ENCODE measurements around the gene XPO4. TPM values are rescaled to one million over a fixed set of nuclear protein-coding genes. Genes with fewer than 3 reads are reported as not detected.

Gene XPO4
- total and polyA plus RNA-seq, 2 donors (not counting 3 experiments of a cell fraction or from before 2014, with no cell fraction given), result 6.0 to 22.5 TPM

DNA sequence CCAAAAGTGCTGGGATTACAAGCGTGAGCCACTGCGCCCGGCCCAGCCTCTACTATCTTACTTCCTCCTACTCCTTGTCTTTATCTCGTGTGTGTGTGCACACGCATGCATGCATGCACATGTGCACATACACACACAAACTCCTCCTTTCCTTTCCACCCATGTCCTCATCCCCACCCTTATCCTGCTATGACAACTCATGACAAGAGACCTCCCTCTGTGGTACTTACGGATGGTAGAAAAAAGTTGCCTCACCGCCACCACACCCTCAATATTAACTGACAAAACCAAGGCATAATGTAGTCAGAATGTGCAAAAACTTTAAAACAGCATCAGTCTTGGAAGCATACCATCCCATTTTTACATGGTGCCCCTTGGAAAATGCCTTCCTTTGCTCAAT is 112.9 kb downstream of the XPO4 start:
- Histone ChIP-seq H3K9me1 (replicated peaks; ENCODE audit: control insufficient read depth, extremely low read depth, insufficient read depth, low read length) (no peaks in the 10 kb centered on the region), H2AFZ (ENCODE audit: low read depth, low read length) (no peak overlapping the region), H3K27ac (ENCODE audit: insufficient read depth, low read depth, low read length) (no peak overlapping the region), H3K9me3 (replicated peaks; ENCODE audit: control insufficient read depth, insufficient read depth, low read length) (no peaks in the 10 kb centered on the region), H3K9ac (replicated peaks; ENCODE audit: extremely low read depth, insufficient read depth, low read length) (no peak overlapping the region), H3K36me3 (ENCODE audit: control insufficient read depth in 2 of 2, extremely low read depth in 1 of 2, insufficient read depth in 2 of 2, low read length in 2 of 2) (peaks cover 4 to 6% of the 10 kb centered on the region in 2 experiments), H3K27me3 (ENCODE audit: control insufficient read depth in 2 of 2, insufficient read depth in 2 of 2, low read length in 2 of 2) (no peaks in the 10 kb centered on the region), H3K79me2 (ENCODE audit: control insufficient read depth, insufficient read depth, low read length) (no peaks in the 10 kb centered on the region), H3K4me3 (replicated peaks in 1 of 3; ENCODE audit: insufficient read depth in 1 of 3, low read depth in 1 of 3, low read length in 3 of 3) (no peak overlapping the region), H3K4me2 (ENCODE audit: insufficient read depth, low read length) (no peak overlapping the region), H4K20me1 (replicated peaks; ENCODE audit: control insufficient read depth, extremely low read depth, insufficient read depth, low read length) (no peaks in the 10 kb centered on the region), H3K4me1 (ENCODE audit: control insufficient read depth, extremely low read depth, insufficient read depth, low read length) (peaks cover 43% of the 10 kb centered on the region)
- dilution Hi-C loops (cut with MboI; ENCODE audit: extremely low pct_ligation_motif_present, low sequenced_read_pairs), result no loop called here
- ChIA-PET POLR2A (no interaction called here), CTCF (interaction anchor here (1.4 kb wide), 1 partner anchor 84 kb away, joined by 4 read pairs; no protein-coding TSS in a partner anchor)
- TF ChIP-seq POLR2AphosphoS5 (IDR thresholded peaks at IDR 0.05; ENCODE audit: insufficient read depth, low read depth, low read length), result no peak
- TF ChIP-seq, protein P1, sequence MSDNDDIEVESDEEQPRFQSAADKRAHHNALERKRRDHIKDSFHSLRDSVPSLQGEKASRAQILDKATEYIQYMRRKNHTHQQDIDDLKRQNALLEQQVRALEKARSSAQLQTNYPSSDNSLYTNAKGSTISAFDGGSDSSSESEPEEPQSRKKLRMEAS (IDR thresholded peaks at IDR 0.05; ENCODE audit: insufficient read depth, insufficient read length), result no peak
- TF ChIP-seq MYC (IDR thresholded peaks at IDR 0.05; ENCODE audit: low read depth, low read length), result no peak
- TF ChIP-seq, protein P2, sequence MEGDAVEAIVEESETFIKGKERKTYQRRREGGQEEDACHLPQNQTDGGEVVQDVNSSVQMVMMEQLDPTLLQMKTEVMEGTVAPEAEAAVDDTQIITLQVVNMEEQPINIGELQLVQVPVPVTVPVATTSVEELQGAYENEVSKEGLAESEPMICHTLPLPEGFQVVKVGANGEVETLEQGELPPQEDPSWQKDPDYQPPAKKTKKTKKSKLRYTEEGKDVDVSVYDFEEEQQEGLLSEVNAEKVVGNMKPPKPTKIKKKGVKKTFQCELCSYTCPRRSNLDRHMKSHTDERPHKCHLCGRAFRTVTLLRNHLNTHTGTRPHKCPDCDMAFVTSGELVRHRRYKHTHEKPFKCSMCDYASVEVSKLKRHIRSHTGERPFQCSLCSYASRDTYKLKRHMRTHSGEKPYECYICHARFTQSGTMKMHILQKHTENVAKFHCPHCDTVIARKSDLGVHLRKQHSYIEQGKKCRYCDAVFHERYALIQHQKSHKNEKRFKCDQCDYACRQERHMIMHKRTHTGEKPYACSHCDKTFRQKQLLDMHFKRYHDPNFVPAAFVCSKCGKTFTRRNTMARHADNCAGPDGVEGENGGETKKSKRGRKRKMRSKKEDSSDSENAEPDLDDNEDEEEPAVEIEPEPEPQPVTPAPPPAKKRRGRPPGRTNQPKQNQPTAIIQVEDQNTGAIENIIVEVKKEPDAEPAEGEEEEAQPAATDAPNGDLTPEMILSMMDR (IDR thresholded peaks at IDR 0.05; ENCODE audit: extremely low read depth in 1 of 2, insufficient read depth in 1 of 2, low read depth in 1 of 2, low read length in 2 of 2), result no peak
- TF ChIP-seq GATA2 (IDR thresholded peaks at IDR 0.05; ENCODE audit: insufficient read depth, insufficient read length, low read depth, low read length), result no peak
- intact Hi-C loops (cut with micrococcal nuclease), result loop anchor here (1.0 to 5.0 kb wide), 3 partner anchors 25 to 75 kb away; no protein-coding TSS in a partner anchor
- no TSS peak for BruUV-seq (replicated peaks)
- DNase-seq (ENCODE audit: low read depth, low spot score) (no peak), FAIRE-seq (no peak)

All from endothelial cell of umbilical vein (primary cell).